HepG2 (cell line): Measurements from ENCODE around the gene AGBL1.

Experiments used
- AGO2 ChIP-seq: fragments of 200-400 bp; formaldehyde crosslinking; optimal IDR thresholded peaks from 2 replicates; pipeline ENCODE3; 2017; ENCODE audit warnings: mild to moderate bottlenecking, low read depth, low read length, moderate library complexity
- BORCS8-MEF2B ChIP-seq: sonication (generic); formaldehyde crosslinking; IDR thresholded peaks from 2 replicates; pipeline ENCODE4 v1.8.0; 2022; ENCODE audit warnings: mild to moderate bottlenecking, missing genetic modification reagents
- CAMTA2 ChIP-seq: sonication (generic); formaldehyde crosslinking; IDR thresholded peaks from 2 replicates; pipeline ENCODE4 v1.4.0; 2020; ENCODE audit warnings: mild to moderate bottlenecking, missing genetic modification reagents, borderline replicate concordance
- ELF4 ChIP-seq: sonication (generic); formaldehyde crosslinking; IDR thresholded peaks from 2 replicates; pipeline ENCODE4 v1.5.0; 2020; ENCODE audit warnings: missing genetic modification reagents, mild to moderate bottlenecking, moderate library complexity, borderline replicate concordance
- EP300 ChIP-seq, 3 experiments: sonication (generic) in 1 of 3; formaldehyde crosslinking in 1 of 3; IDR thresholded peaks; 2 replicates each; pipeline versions ENCODE4 v1.5.1 to v1.6.1; 2011 to 2020; ENCODE audit warnings: low read depth in 2 of 3, low read length in 2 of 3, borderline replicate concordance in 1 of 3, improper control_type of control experiment in 1 of 3, mild to moderate bottlenecking in 1 of 3, missing genetic modification reagents in 1 of 3, moderate library complexity in 1 of 3
- EZH2 ChIP-seq: conservative IDR thresholded peaks from 2 replicates; pipeline ENCODE4 v1.6.1; 2012; ENCODE audit warnings: mild to moderate bottlenecking, low read depth, low read length, moderate library complexity
- HIVEP1 ChIP-seq: sonication (generic); formaldehyde crosslinking; IDR thresholded peaks from 2 replicates; pipeline ENCODE4 v1.4.0; 2020; ENCODE audit warnings: mild to moderate bottlenecking, missing genetic modification reagents
- JUNB ChIP-seq: sonication (generic); formaldehyde crosslinking; IDR thresholded peaks from 2 replicates; pipeline ENCODE4 v1.8.0; 2022; ENCODE audit warnings: missing genetic modification reagents, mild to moderate bottlenecking, borderline replicate concordance
- NFIC ChIP-seq: IDR thresholded peaks from 2 replicates; pipeline ENCODE4 v1.6.1; 2012; ENCODE audit warnings: mild to moderate bottlenecking, low read length, inconsistent platforms
- NFYB ChIP-seq: sonication (generic); formaldehyde crosslinking; IDR thresholded peaks from 2 replicates; pipeline ENCODE4 v1.4.0; 2020; ENCODE audit warnings: missing genetic modification reagents
- TBP ChIP-seq: sonication (generic); formaldehyde crosslinking; IDR thresholded peaks from 2 replicates; pipeline ENCODE4 v1.5.0; 2020; ENCODE audit warnings: missing genetic modification reagents
- ZNF17 ChIP-seq: sonication (generic); formaldehyde crosslinking; IDR thresholded peaks from 2 replicates; pipeline ENCODE4 v1.5.0; 2020; ENCODE audit warnings: mild to moderate bottlenecking, missing genetic modification reagents
- ZNF230 ChIP-seq: sonication (generic); formaldehyde crosslinking; IDR thresholded peaks from 2 replicates; pipeline ENCODE4 v1.4.0; 2020; ENCODE audit warnings: mild to moderate bottlenecking, missing genetic modification reagents
- TF ChIP-seq, protein P1 (sequence below): sonication (generic); formaldehyde crosslinking; IDR thresholded peaks from 2 replicates; pipeline ENCODE4 v1.5.0; 2020; ENCODE audit warnings: mild to moderate bottlenecking, missing genetic modification reagents, moderate library complexity

DNA sequence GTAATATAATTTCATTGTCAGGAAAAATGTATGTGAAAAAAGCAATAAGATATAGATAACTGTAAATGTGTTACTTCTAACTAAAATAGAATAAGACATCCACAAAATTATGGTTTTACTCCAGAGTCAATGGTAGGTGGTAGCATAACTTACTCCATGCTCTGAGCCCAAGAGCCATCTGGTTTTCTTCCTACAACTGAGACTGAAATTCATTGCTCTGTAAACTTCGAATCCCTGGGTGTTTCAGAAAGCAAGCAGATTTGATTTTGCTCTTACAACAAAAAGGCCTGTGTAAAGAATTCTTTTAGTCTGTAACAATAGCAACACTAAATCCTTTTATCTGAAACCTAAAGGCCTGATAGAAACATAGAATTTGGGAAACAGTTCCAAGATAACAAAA lies 805.9 kb downstream of the AGBL1 start:
- no peak for TF ChIP-seq TBP (CRISPR knock-in tag)
- no peak for TF ChIP-seq JUNB (CRISPR knock-in tag)
- TF ChIP-seq, protein P1, sequence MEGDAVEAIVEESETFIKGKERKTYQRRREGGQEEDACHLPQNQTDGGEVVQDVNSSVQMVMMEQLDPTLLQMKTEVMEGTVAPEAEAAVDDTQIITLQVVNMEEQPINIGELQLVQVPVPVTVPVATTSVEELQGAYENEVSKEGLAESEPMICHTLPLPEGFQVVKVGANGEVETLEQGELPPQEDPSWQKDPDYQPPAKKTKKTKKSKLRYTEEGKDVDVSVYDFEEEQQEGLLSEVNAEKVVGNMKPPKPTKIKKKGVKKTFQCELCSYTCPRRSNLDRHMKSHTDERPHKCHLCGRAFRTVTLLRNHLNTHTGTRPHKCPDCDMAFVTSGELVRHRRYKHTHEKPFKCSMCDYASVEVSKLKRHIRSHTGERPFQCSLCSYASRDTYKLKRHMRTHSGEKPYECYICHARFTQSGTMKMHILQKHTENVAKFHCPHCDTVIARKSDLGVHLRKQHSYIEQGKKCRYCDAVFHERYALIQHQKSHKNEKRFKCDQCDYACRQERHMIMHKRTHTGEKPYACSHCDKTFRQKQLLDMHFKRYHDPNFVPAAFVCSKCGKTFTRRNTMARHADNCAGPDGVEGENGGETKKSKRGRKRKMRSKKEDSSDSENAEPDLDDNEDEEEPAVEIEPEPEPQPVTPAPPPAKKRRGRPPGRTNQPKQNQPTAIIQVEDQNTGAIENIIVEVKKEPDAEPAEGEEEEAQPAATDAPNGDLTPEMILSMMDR (CRISPR knock-in tag) = no peak
- no peak for TF ChIP-seq BORCS8-MEF2B
- TF ChIP-seq EZH2 = no peak
- TF ChIP-seq CAMTA2 (CRISPR knock-in tag) = no peak
- TF ChIP-seq ELF4 = no peak
- TF ChIP-seq ZNF230 (CRISPR knock-in tag) = no peak
- no peak for TF ChIP-seq ZNF17 (CRISPR knock-in tag)
- TF ChIP-seq NFIC = no peak
- no peak for TF ChIP-seq NFYB (CRISPR knock-in tag)
- TF ChIP-seq EP300 (IDR thresholded peaks at IDR 0.05; ENCODE audit: low read depth in 2 of 2, low read length in 2 of 2) = no peak
- TF ChIP-seq EP300 (CRISPR knock-in tag; IDR thresholded peaks at IDR 0.05; ENCODE audit: borderline replicate concordance) = no peak
- TF ChIP-seq AGO2 = no peak
- TF ChIP-seq HIVEP1 (CRISPR knock-in tag) = no peak
